ENCODE results near the gene PGBD5.

- TF ChIP-seq, protein P1, sequence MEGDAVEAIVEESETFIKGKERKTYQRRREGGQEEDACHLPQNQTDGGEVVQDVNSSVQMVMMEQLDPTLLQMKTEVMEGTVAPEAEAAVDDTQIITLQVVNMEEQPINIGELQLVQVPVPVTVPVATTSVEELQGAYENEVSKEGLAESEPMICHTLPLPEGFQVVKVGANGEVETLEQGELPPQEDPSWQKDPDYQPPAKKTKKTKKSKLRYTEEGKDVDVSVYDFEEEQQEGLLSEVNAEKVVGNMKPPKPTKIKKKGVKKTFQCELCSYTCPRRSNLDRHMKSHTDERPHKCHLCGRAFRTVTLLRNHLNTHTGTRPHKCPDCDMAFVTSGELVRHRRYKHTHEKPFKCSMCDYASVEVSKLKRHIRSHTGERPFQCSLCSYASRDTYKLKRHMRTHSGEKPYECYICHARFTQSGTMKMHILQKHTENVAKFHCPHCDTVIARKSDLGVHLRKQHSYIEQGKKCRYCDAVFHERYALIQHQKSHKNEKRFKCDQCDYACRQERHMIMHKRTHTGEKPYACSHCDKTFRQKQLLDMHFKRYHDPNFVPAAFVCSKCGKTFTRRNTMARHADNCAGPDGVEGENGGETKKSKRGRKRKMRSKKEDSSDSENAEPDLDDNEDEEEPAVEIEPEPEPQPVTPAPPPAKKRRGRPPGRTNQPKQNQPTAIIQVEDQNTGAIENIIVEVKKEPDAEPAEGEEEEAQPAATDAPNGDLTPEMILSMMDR (IDR thresholded peaks at IDR 0.05; ENCODE audit: poor library complexity), result no peak
- no peak for TF ChIP-seq EZH2 (IDR thresholded peaks at IDR 0.05; ENCODE audit: borderline replicate concordance)
Observed at GRCh38 chr1:230322967-230323547, 103.1 kb downstream of the PGBD5 start.
